Endometrial microvascular endothelial cells (primary cell): ENCODE measurements around the gene SPATA2. TPM values are rescaled to one million over a fixed set of nuclear protein-coding genes. Genes with fewer than 3 reads are reported as not detected.
"Not testable (repeated sequence)": the region's sequence is repeated elsewhere in the genome, so short reads cannot be mapped to it uniquely, and the experiment has no call there.

Experiments
- in situ Hi-C: cut with HindIII; loops from 2 replicates; pipeline ENCODE4 v1.10.0; 2017; ENCODE audit warnings: low sequenced_read_pairs, low pct_unique_long_range_greater_than_20kb; ENCODE audit errors: inconsistent ontology term
- total RNA-seq: library from RNA; depleted of rRNA; stranded (reverse); fragments of >200 nt; gene quantifications from one replicate; pipeline ENCODE4 v1.2.3, GENCODE V29; 2015; ENCODE audit errors: inconsistent ontology term

The SPATA2 gene
- 3.8 TPM for total RNA-seq

GRCh38 chr20:49915380-49916145 lies at the start of gene SPATA2:
TSS of gene SPATA2 (minus strand) at chr20:49915529. CDS start at chr20:49908490, 7,039 bp downstream.
- in situ Hi-C loops, result no loop called here

GRCh38 chr20:49961413-49961812 lies 46.1 kb upstream of the SPATA2 start:
- in situ Hi-C loops, result no loop called here

GRCh38 chr20:49957089-49957938 lies 42.0 kb upstream of the SPATA2 start:
- in situ Hi-C loops, result not testable (repeated sequence)

- in situ Hi-C loops, result no loop called here
Observed at GRCh38 chr20:49956689-49957088, 41.4 kb upstream of the SPATA2 start.

GRCh38 chr20:49955830-49956396 lies 40.6 kb upstream of the SPATA2 start:
- in situ Hi-C loops, result not testable (repeated sequence)

- in situ Hi-C loops, result no loop called here
Observed at GRCh38 chr20:49955167-49955566, 39.8 kb upstream of the SPATA2 start.

GRCh38 chr20:49951151-49951550 lies 35.8 kb upstream of the SPATA2 start:
- in situ Hi-C loops, result no loop called here

- in situ Hi-C loops, result no loop called here
Observed at GRCh38 chr20:49948809-49949507, 33.6 kb upstream of the SPATA2 start.

GRCh38 chr20:49948178-49948577 lies 32.8 kb upstream of the SPATA2 start:
- in situ Hi-C loops, result no loop called here

GRCh38 chr20:49945701-49946477 lies 30.6 kb upstream of the SPATA2 start:
- in situ Hi-C loops, result no loop called here

- in situ Hi-C loops, result no loop called here
Observed at GRCh38 chr20:49945306-49945700, 30.0 kb upstream of the SPATA2 start.

- in situ Hi-C loops, result no loop called here
Observed at GRCh38 chr20:49942942-49943341, 27.6 kb upstream of the SPATA2 start.

GRCh38 chr20:49942303-49942702 lies 27.0 kb upstream of the SPATA2 start:
- in situ Hi-C loops, result no loop called here

GRCh38 chr20:49941456-49941855 lies 26.1 kb upstream of the SPATA2 start:
- in situ Hi-C loops, result no loop called here

GRCh38 chr20:49938173-49939163 lies 23.1 kb upstream of the SPATA2 start:
- in situ Hi-C loops, result no loop called here

- in situ Hi-C loops, result no loop called here
Observed at GRCh38 chr20:49937027-49937929, 21.9 kb upstream of the SPATA2 start.
